Urinary bladder (tissue), 4 donors: ENCODE measurements around the gene ITK. TPM values are rescaled to one million over a fixed set of nuclear protein-coding genes. Genes with fewer than 3 reads are reported as not detected.

Experiments
- DNase-seq: peaks from one replicate; pipeline ENCODE4 v3.0.0-alpha.2; 2015; ENCODE audit errors: extremely low spot score
- H3K27ac ChIP-seq: one replicate; pipeline ENCODE4 v1.5.1; 2013; ENCODE audit warnings: low read depth, mild to moderate bottlenecking, moderate library complexity
- H3K36me3 ChIP-seq: one replicate; pipeline ENCODE4 v1.6.1; 2013; ENCODE audit warnings: mild to moderate bottlenecking, moderate library complexity; ENCODE audit not compliant: insufficient read depth
- H3K4me1 ChIP-seq: one replicate; pipeline ENCODE4 v1.6.1; 2013; ENCODE audit warnings: mild to moderate bottlenecking, moderate library complexity; ENCODE audit not compliant: insufficient read depth
- H3K4me3 ChIP-seq: one replicate; pipeline ENCODE4 v1.5.1; 2013; ENCODE audit warnings: low read depth, low read length
- WGBS: extraction: QIAGEN DNeasy Blood & Tissue Kit; methylation state at CpG from one replicate; pipeline ENCODE4 v1.1.7; 2013; 5-methylcytosine and 5-hydroxymethylcytosine counted together
- polyA plus RNA-seq: library from polyadenylated mRNA; stranded (reverse); fragments of 200-250 nt; gene quantifications from one replicate; pipeline ENCODE4 v1.2.3, GENCODE V29; 2013
- total RNA-seq: library from RNA; depleted of rRNA; stranded (reverse); fragments of >200 nt; gene quantifications from one replicate; pipeline ENCODE4 v1.2.3, GENCODE V29; 2014
- donor health status: healthy with polysubstance abuse.
- donor health status: healthy.

The ITK gene
- total and polyA plus RNA-seq, 2 donors: 1.1 to 1.6 TPM

DNA sequence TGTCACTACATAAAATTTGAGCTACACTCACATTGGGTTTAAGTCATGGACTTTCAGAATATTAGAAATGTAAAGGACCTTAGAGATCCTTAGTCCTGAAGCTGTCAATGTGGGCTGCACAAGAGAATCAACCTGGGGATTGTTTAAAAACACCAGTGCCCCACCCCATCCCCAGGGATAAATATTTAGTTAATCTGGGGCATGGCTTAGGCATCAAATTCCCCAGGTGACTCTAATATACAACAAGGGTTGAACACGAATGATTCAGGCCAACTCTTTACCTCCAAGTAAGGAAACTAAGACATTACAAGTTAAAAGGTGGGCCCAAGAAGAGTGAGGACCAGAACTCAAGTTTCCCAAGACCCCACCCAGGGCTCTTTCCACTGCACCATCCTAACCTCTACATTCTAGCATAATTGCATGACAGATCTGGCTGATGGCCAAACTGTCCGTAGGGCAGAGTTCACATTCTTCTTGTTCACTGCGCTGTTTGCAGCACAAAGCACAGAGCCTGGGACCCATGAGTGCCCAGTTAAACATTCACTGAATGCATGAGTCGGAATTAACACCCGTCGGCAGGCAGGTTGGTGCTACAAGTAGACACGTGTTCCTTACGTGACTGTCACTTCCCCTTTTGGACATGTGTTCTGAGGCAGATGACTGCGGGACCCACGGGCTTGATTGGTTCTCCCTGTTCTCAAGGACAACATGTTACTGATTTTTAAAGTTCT is 110.5 kb downstream of the ITK start:
- DNase-seq: no peak
- Histone ChIP-seq H3K4me3 (no peak overlapping the region), H3K36me3 (peaks cover 2% of the 10 kb centered on the region), H3K27ac (no peak overlapping the region), H3K4me1 (no peaks in the 10 kb centered on the region)
- WGBS: 74% methylated on average over 10 of the region's 10 CpGs

DNA sequence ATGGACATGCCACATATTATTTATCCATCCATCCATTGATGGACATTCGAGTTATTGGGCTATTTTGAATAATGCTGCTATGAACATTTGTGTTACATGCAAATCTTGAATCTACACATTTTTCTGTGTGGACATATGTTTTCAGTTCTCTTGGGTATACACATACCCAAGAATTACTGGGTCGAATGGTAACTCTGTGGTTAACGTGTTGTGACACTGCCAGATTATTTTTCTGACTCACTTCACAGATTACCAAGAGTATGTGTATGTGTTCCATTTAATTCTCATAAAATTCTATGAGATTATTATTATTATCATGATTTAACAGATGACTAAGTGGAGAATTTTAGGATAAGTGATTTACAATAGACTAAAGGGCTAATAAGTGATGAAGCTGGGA is 112.0 kb downstream of the ITK start:
- no peak overlapping the region for H3K4me3 ChIP-seq
- no peaks in the 10 kb centered on the region for H3K36me3 ChIP-seq
- DNase-seq: no peak
- whole genome bisulfite sequencing: 87% methylated on average over 3 of the region's 3 CpGs
- no peak overlapping the region for H3K27ac ChIP-seq
- H3K4me1 ChIP-seq: no peaks in the 10 kb centered on the region

DNA sequence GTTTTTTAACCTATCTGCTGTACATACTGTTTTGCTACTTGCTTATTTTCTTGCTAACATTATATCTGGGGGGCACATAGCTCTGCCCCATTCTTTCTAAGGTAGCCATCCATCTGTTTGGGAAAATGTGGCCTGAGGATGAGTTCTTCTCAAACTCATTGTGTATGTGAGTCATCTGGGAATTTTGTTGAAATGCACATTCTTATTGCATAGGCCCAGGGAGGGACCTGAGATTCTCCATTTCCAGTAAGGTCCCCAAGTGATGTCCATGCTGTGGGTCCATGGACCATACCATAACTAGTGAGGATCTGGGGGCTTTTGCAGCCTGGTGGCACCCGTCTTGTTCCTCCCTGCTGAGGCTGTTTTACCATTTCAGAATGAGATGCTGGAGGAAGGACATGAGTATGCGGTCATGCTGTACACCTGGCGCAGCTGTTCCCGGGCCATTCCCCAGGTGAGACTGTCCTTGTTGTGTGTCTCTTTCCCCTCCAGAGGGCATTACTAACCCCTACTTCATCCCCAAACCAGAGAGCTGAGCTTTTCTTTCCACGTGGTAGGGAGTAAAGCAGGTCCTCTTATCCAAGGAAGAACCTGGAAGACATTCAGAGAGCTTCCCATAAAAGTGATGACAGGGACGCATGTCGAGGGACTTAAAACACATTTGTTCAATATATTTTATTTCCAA is 113.9 kb downstream of the ITK start:
- Histone ChIP-seq H3K4me3 (no peak overlapping the region), H3K27ac (no peak overlapping the region), H3K36me3 (no peaks in the 10 kb centered on the region), H3K4me1 (no peaks in the 10 kb centered on the region)
- DNase-seq: no peak
- 79% methylated on average over 7 of the region's 7 CpGs for WGBS

DNA sequence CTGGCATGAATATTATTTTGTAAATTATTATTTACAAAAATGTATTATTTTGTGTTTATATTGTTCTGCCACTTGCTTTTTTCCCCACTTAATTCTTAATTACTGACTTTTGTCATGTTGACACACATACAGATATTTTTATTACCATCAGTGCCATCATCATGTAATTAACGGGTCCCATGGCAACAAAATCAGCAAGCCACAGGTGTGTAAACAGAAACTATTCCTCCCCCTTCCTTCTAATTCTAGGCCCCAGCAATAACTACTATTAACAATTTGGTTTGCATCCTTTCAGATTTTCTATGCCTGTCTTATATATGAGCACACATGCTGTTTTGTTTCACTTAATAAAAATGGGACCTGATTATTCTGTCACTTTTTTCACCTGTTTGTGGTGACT is 114.6 kb downstream of the ITK start:
- Histone ChIP-seq H3K27ac (no peak overlapping the region), H3K4me1 (no peaks in the 10 kb centered on the region), H3K36me3 (no peaks in the 10 kb centered on the region), H3K4me3 (no peak overlapping the region)
- no peak for DNase-seq
- 72% methylated on average over 1 of the region's 1 CpG for WGBS

GRCh38 chr5:157300564-157300963 is 119.9 kb downstream of the ITK start:
- DNase-seq: no peak
- WGBS: 94% methylated on average over 10 of the region's 10 CpGs
- H3K36me3 ChIP-seq: no peaks in the 10 kb centered on the region
- no peak overlapping the region for H3K27ac ChIP-seq
- H3K4me1 ChIP-seq: no peaks in the 10 kb centered on the region
- no peak overlapping the region for H3K4me3 ChIP-seq

- Histone ChIP-seq H3K4me3 (no peak overlapping the region), H3K27ac (no peak overlapping the region), H3K36me3 (no peaks in the 10 kb centered on the region), H3K4me1 (no peaks in the 10 kb centered on the region)
- DNase-seq: no peak
Measured at GRCh38 chr5:157301066-157301465, 120.4 kb downstream of the ITK start.

DNA sequence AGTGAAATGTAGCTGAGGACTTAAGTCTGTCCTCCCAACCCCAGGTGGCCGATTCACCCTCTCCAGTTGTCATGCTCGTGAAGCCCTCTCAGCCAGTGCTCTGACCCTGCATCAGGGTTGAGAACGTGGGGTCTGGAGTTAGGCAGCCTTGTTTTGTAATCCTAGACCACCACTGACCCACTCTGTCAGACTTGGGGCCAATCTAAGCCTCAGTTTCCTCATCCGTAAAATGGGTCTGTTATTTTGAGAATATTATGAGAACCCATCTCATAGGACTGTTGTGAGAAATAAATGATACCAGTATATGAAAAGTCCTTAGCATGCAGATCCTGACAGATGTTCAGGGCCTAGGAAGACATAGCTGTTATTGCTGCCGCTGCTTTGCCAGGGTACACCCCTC is 122.4 kb downstream of the ITK start:
- 96% methylated on average over 5 of the region's 5 CpGs for WGBS
- Histone ChIP-seq H3K27ac (no peak overlapping the region), H3K4me1 (no peaks in the 10 kb centered on the region), H3K36me3 (no peaks in the 10 kb centered on the region), H3K4me3 (no peak overlapping the region)
- DNase-seq: no peak

DNA sequence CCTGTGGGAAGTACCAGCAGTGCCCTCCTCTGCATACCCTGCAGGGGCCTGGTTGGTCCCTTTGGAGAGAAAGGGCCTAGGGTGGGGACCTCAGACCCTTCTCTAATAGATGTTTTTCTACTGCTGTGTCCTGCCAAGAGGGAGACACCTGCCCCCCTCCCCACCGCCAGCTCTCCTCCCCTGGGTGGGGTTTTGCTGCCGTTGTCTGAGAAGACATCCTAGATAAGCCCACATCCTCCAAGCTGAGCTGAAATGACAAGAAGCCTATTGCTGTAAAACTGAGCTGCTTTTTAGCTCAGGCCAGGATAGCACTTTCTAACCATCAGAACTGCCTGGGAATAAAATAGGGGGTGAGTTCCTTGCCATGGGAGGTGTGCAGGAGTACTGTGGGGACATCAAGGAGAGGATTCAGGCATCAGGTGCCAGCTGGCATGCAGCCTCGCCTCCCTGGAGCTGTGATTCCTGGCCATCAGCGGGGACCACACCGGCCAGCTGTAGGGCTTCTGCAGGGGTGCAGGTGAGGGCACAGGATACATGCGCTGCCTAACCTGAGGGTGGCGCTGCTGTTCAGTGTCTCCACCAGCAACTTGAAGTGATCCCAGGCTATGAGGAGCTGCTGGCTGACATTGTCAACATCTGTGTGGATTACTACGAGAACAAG is 123.2 kb downstream of the ITK start:
- Histone ChIP-seq H3K4me1 (no peaks in the 10 kb centered on the region), H3K27ac (no peak overlapping the region), H3K36me3 (no peaks in the 10 kb centered on the region), H3K4me3 (no peak overlapping the region)
- DNase-seq: no peak
- 57% methylated on average over 8 of the region's 8 CpGs for WGBS

Other genes starting within 250 kb of the ITK start
- 1.7 TPM for gene TIMD4, start 217.6 kb upstream of the ITK start, total RNA-seq
- gene TIMD4, start 217.6 kb upstream of the ITK start, polyA plus RNA-seq: 0.19 TPM
- 0.90 TPM for gene HAVCR1, start 121.7 kb upstream of the ITK start, total RNA-seq
- gene HAVCR1, start 121.7 kb upstream of the ITK start, polyA plus RNA-seq: 0.08 TPM
- 8.7 TPM for gene HAVCR2, start 71.8 kb upstream of the ITK start, total RNA-seq
- 3.8 TPM for gene HAVCR2, start 71.8 kb upstream of the ITK start, polyA plus RNA-seq
- gene MED7, start 38.0 kb upstream of the ITK start, total RNA-seq: 20.3 TPM
- 12.7 TPM for gene MED7, start 38.0 kb upstream of the ITK start, polyA plus RNA-seq
- gene GARIN3, start 14.6 kb upstream of the ITK start, total RNA-seq: not detected
- gene GARIN3, start 14.6 kb upstream of the ITK start, polyA plus RNA-seq: not detected
- 43.7 TPM for gene CYFIP2, start 85.3 kb downstream of the ITK start, total RNA-seq
- 64.7 TPM for gene CYFIP2, start 85.3 kb downstream of the ITK start, polyA plus RNA-seq